PC-3 (cell line): ENCODE results near the gene ZNF296.

Experiments
- CTCF ChIP-seq: fragments of 300-600 bp; sonication (generic); conservative IDR thresholded peaks from 2 replicates; pipeline ENCODE4 v1.5.1; 2017; ENCODE audit warnings: antibody characterized with exemption, low read depth, mild to moderate bottlenecking, low read length
- EZH2 ChIP-seq: fragments of 300-600 bp; sonication (generic); IDR thresholded peaks from one replicate; pipeline ENCODE4 v1.6.1; 2017; ENCODE audit warnings: antibody characterized with exemption, mild to moderate bottlenecking, low read length; ENCODE audit not compliant: unreplicated experiment
- EZH2phosphoT487 ChIP-seq: fragments of 300-600 bp; sonication (generic); IDR thresholded peaks from 2 replicates; pipeline ENCODE4 v1.6.1; 2018; ENCODE audit warnings: mild to moderate bottlenecking, antibody characterized with exemption, low read length, borderline replicate concordance

GRCh38 chr19:45113628-45114027 is 37.4 kb upstream of the ZNF296 start:
- TF ChIP-seq CTCF (no peak), EZH2phosphoT487 (no peak), EZH2 (no peak)
